ENCODE measurements around the gene IMMP2L. TPM values are rescaled to one million over a fixed set of nuclear protein-coding genes. Genes with fewer than 3 reads are reported as not detected.
"Not testable (repeated sequence)": the region's sequence is repeated elsewhere in the genome, so short reads cannot be mapped to it uniquely, and the experiment has no call there.

IMMP2L gene
- total RNA-seq, 1 donor from 2014 or later: 16.7 TPM

GRCh38 chr7:111249807-111250206 lies 312.5 kb downstream of the IMMP2L start:
- H3K4me3 Mint-ChIP-seq; intact Hi-C loops (cut with micrococcal nuclease); H3K9me3 Mint-ChIP-seq; H3K27me3 Mint-ChIP-seq; DNase-seq; H3K4me1 Mint-ChIP-seq; H3K36me3 Mint-ChIP-seq (ENCODE audit: low read depth); H3K27ac Mint-ChIP-seq: not testable (repeated sequence)

GRCh38 chr7:111242141-111242755 lies 320.0 kb downstream of the IMMP2L start:
- H3K36me3 Mint-ChIP-seq (ENCODE audit: low read depth): no peaks in the 10 kb centered on the region
- intact Hi-C loops (cut with micrococcal nuclease): no loop called here
- peaks cover 4% of the 10 kb centered on the region for H3K4me1 Mint-ChIP-seq
- H3K27me3 Mint-ChIP-seq: no peaks in the 10 kb centered on the region
- H3K4me3 Mint-ChIP-seq: no peak overlapping the region
- no peak for DNase-seq
- H3K27ac Mint-ChIP-seq: no peak overlapping the region
- no peaks in the 10 kb centered on the region for H3K9me3 Mint-ChIP-seq

- peaks cover 6% of the 10 kb centered on the region for H3K4me1 Mint-ChIP-seq
- H3K9me3 Mint-ChIP-seq: no peaks in the 10 kb centered on the region
- H3K4me3 Mint-ChIP-seq: no peak overlapping the region
- intact Hi-C loops (cut with micrococcal nuclease): no loop called here
- H3K27me3 Mint-ChIP-seq: no peaks in the 10 kb centered on the region
- H3K27ac Mint-ChIP-seq: no peak overlapping the region
- DNase-seq: no peak
- H3K36me3 Mint-ChIP-seq (ENCODE audit: low read depth): peaks cover under 1% of the 10 kb centered on the region
Observed at GRCh38 chr7:111240371-111240770, 321.9 kb downstream of the IMMP2L start.

GRCh38 chr7:111239437-111239836 lies 322.9 kb downstream of the IMMP2L start:
- Mint-ChIP-seq H3K27ac (no peak overlapping the region), H3K9me3 (no peaks in the 10 kb centered on the region), H3K4me1 (peaks cover 6% of the 10 kb centered on the region), H3K4me3 (no peak overlapping the region), H3K27me3 (no peaks in the 10 kb centered on the region), H3K36me3 (ENCODE audit: low read depth) (peaks cover 2% of the 10 kb centered on the region)
- intact Hi-C loops (cut with micrococcal nuclease): no loop called here
- no peak for DNase-seq

- Mint-ChIP-seq H3K27me3 (no peaks in the 10 kb centered on the region), H3K4me1 (peaks cover 6% of the 10 kb centered on the region)
- intact Hi-C loops (cut with micrococcal nuclease): no loop called here
Observed at GRCh38 chr7:111238886-111239285, 323.4 kb downstream of the IMMP2L start.

GRCh38 chr7:111235709-111236108 lies 326.6 kb downstream of the IMMP2L start:
- Mint-ChIP-seq H3K27me3 (no peaks in the 10 kb centered on the region), H3K36me3 (ENCODE audit: low read depth) (peaks cover 2% of the 10 kb centered on the region), H3K4me3 (no peak overlapping the region), H3K27ac (no peak overlapping the region), H3K4me1 (peaks cover 14% of the 10 kb centered on the region), H3K9me3 (no peaks in the 10 kb centered on the region)
- no peak for DNase-seq
- intact Hi-C loops (cut with micrococcal nuclease): no loop called here

More at GRCh38 chr7:111238886-111239285, 323.4 kb downstream of the IMMP2L start:
- H3K36me3 Mint-ChIP-seq (ENCODE audit: low read depth): peaks cover 2% of the 10 kb centered on the region
- no peak for DNase-seq
- H3K27ac Mint-ChIP-seq: no peak overlapping the region
- no peaks in the 10 kb centered on the region for H3K9me3 Mint-ChIP-seq
- H3K4me3 Mint-ChIP-seq: no peak overlapping the region

- no peak overlapping the region for H3K4me3 Mint-ChIP-seq
- intact Hi-C loops (cut with micrococcal nuclease): loop anchor here (1.0 to 5.0 kb wide), 3 partner anchors 94 to 205 kb away; partner anchors contain the start of gene LRRN3
- H3K9me3 Mint-ChIP-seq: no peaks in the 10 kb centered on the region
- DNase-seq: no peak
- peaks cover 11% of the 10 kb centered on the region for H3K4me1 Mint-ChIP-seq
- no peak overlapping the region for H3K27ac Mint-ChIP-seq
- peaks cover 2% of the 10 kb centered on the region for H3K36me3 Mint-ChIP-seq (ENCODE audit: low read depth)
- no peaks in the 10 kb centered on the region for H3K27me3 Mint-ChIP-seq
Observed at GRCh38 chr7:111232249-111233084, 329.8 kb downstream of the IMMP2L start.

- H3K4me1 Mint-ChIP-seq: peaks cover 9% of the 10 kb centered on the region
- H3K4me3 Mint-ChIP-seq: no peak overlapping the region
- no peaks in the 10 kb centered on the region for H3K36me3 Mint-ChIP-seq (ENCODE audit: low read depth)
- H3K27me3 Mint-ChIP-seq: no peaks in the 10 kb centered on the region
- intact Hi-C loops (cut with micrococcal nuclease): loop anchor here (5.0 kb wide), 2 partner anchors 138 to 203 kb away; partner anchors contain the start of gene LRRN3
- DNase-seq: no peak
- no peak overlapping the region for H3K27ac Mint-ChIP-seq
- no peaks in the 10 kb centered on the region for H3K9me3 Mint-ChIP-seq
Observed at GRCh38 chr7:111229916-111230315, 332.4 kb downstream of the IMMP2L start.

- no peaks in the 10 kb centered on the region for H3K36me3 Mint-ChIP-seq (ENCODE audit: low read depth)
- no peak overlapping the region for H3K4me3 Mint-ChIP-seq
- no peak for DNase-seq
- no peak overlapping the region for H3K27ac Mint-ChIP-seq
- peaks cover 9% of the 10 kb centered on the region for H3K4me1 Mint-ChIP-seq
- intact Hi-C loops (cut with micrococcal nuclease): no loop called here
- H3K9me3 Mint-ChIP-seq: no peaks in the 10 kb centered on the region
- no peaks in the 10 kb centered on the region for H3K27me3 Mint-ChIP-seq
Observed at GRCh38 chr7:111229181-111229740, 333.0 kb downstream of the IMMP2L start.

GRCh38 chr7:111228437-111228836 lies 333.9 kb downstream of the IMMP2L start:
- Mint-ChIP-seq H3K27me3 (no peaks in the 10 kb centered on the region), H3K4me1 (peaks cover 9% of the 10 kb centered on the region), H3K4me3 (no peak overlapping the region), H3K36me3 (ENCODE audit: low read depth) (no peaks in the 10 kb centered on the region), H3K27ac (no peak overlapping the region), H3K9me3 (no peaks in the 10 kb centered on the region)
- DNase-seq: no peak
- intact Hi-C loops (cut with micrococcal nuclease): no loop called here

- no peaks in the 10 kb centered on the region for H3K27me3 Mint-ChIP-seq
- H3K9me3 Mint-ChIP-seq: no peaks in the 10 kb centered on the region
- intact Hi-C loops (cut with micrococcal nuclease): no loop called here
- H3K4me3 Mint-ChIP-seq: no peak overlapping the region
- H3K36me3 Mint-ChIP-seq (ENCODE audit: low read depth): no peaks in the 10 kb centered on the region
- H3K4me1 Mint-ChIP-seq: peaks cover 2% of the 10 kb centered on the region
- DNase-seq: no peak
- no peak overlapping the region for H3K27ac Mint-ChIP-seq
Observed at GRCh38 chr7:111226800-111227199, 335.5 kb downstream of the IMMP2L start.

- Mint-ChIP-seq H3K4me3 (no peak overlapping the region), H3K27me3 (no peaks in the 10 kb centered on the region), H3K4me1 (no peaks in the 10 kb centered on the region), H3K9me3 (no peaks in the 10 kb centered on the region), H3K36me3 (ENCODE audit: low read depth) (no peaks in the 10 kb centered on the region), H3K27ac (no peak overlapping the region)
- intact Hi-C loops (cut with micrococcal nuclease): no loop called here
- no peak for DNase-seq
Observed at GRCh38 chr7:111224354-111225231, 337.7 kb downstream of the IMMP2L start.

- intact Hi-C loops (cut with micrococcal nuclease): no loop called here
- Mint-ChIP-seq H3K4me1 (no peaks in the 10 kb centered on the region), H3K27ac (no peak overlapping the region), H3K9me3 (no peaks in the 10 kb centered on the region), H3K36me3 (ENCODE audit: low read depth) (no peaks in the 10 kb centered on the region), H3K4me3 (no peak overlapping the region), H3K27me3 (no peaks in the 10 kb centered on the region)
- no peak for DNase-seq
Observed at GRCh38 chr7:111223802-111224253, 338.5 kb downstream of the IMMP2L start.

Data from activated CD4-positive, alpha-beta T cell treated with anti-CD3 and anti-CD28 coated beads, Interleukin-2, amount 10 ng/mL, durations not matched to agents 24 days and 14 days (primary cell).